K562 (cell line): ENCODE data around the gene SLC5A10. TPM values are rescaled to one million over a fixed set of nuclear protein-coding genes. Genes with fewer than 3 reads are reported as not detected.

Experiments used
- ATAC-seq: fragments of 200-7000 bp; cut with Tn5 transposase; 3 replicates; pipeline ENCODE4 v1.9.1; 2020; ENCODE audit warnings: moderate library complexity
- BruUV-seq: library from RNA; stranded (reverse); fragments of 400-500 nt; replicated peaks from 2 replicates; lab custom pipeline; 2021; lab: Mats Ljungman, UMichigan
- CTCF ChIA-PET: fragments of 300-600 bp; formaldehyde crosslinking; extraction: SDS; loops from one replicate; lab custom pipeline; 2021; ENCODE audit warnings: low intra/inter-chr PET ratio; lab: Yijun Ruan, JAX
- POLR2A ChIA-PET: fragments of 300-600, 350-650 bp; sonication (Branson Sonifier 250); formaldehyde crosslinking; extraction: SDS; loops from one replicate; lab custom pipeline; 2021; ENCODE audit warnings: antibody characterized with exemption, inconsistent platforms; lab: Yijun Ruan, JAX
- DNase-seq, 4 experiments: peaks; one replicate each; pipeline versions ENCODE4 v3.0.0 to v3.0.0-alpha.2; 2011 to 2018; ENCODE audit warnings: low spot score in 3 of 4, mixed read lengths in 3 of 4; ENCODE audit errors: extremely low read depth in 1 of 4
- FAIRE-seq: peaks from 2 replicates; lab custom pipeline; 2011; peaks lifted over from hg19 to GRCh38; lab: Jason Lieb, UNC
- H2AFZ ChIP-seq: 2 replicates; pipeline ENCODE4 v1.6.0; 2011; ENCODE audit warnings: low read depth, low read length, control low read depth, inconsistent platforms
- H3K27ac ChIP-seq: fragments of 200-600 bp; 3 replicates; pipeline ENCODE4 v1.8.0; 2011; ENCODE audit warnings: low read depth, mild to moderate bottlenecking, control low read depth, inconsistent platforms, low read length, moderate library complexity, mixed read lengths; ENCODE audit errors: extremely low read depth
- H3K27me3 ChIP-seq, 2 experiments: fragments of 300-600 bp in 1 of 2; 2 replicates in 1 of 2; 3 replicates in 1 of 2; pipeline versions ENCODE4 v1.6.0 to v1.8.0; 2011; ENCODE audit warnings: inconsistent platforms in 2 of 2, low read length in 2 of 2, mild to moderate bottlenecking in 1 of 2, mixed read lengths in 1 of 2, moderate library complexity in 1 of 2; ENCODE audit not compliant: control insufficient read depth in 2 of 2, insufficient read depth in 2 of 2
- H3K36me3 ChIP-seq: fragments of 300-600 bp; 3 replicates; pipeline ENCODE4 v1.8.0; 2011; ENCODE audit warnings: mild to moderate bottlenecking, low read length, inconsistent platforms; ENCODE audit not compliant: control insufficient read depth, insufficient read depth
- H3K4me1 ChIP-seq, 2 experiments: fragments of 200-600 bp in 1 of 2; replicated peaks in 1 of 2; 2 replicates in 1 of 2; 3 replicates in 1 of 2; pipeline versions ENCODE4 v1.5.1 to v1.8.0; 2011; ENCODE audit warnings: inconsistent platforms in 2 of 2, low read length in 2 of 2, mild to moderate bottlenecking in 1 of 2, mixed read lengths in 1 of 2, moderate library complexity in 1 of 2; ENCODE audit not compliant: control insufficient read depth in 2 of 2, insufficient read depth in 2 of 2
- H3K4me2 ChIP-seq: 2 replicates; pipeline ENCODE4 v1.6.1; 2011; ENCODE audit warnings: low read length, control low read depth, inconsistent platforms, mixed read lengths; ENCODE audit not compliant: insufficient read depth
- H3K4me3 ChIP-seq: fragments of 200-600 bp; sonication (generic), shearing (Covaris generic); 2 replicates; pipeline ENCODE4 v1.5.1; 2016; ENCODE audit warnings: control low read depth, inconsistent platforms
- H3K79me2 ChIP-seq: fragments of 200-600 bp; 3 replicates; pipeline ENCODE4 v1.8.0; 2011; ENCODE audit warnings: low read length, inconsistent platforms; ENCODE audit not compliant: control insufficient read depth, insufficient read depth
- H3K9ac ChIP-seq, 2 experiments: 2 replicates each; pipeline versions ENCODE4 v1.6.0 to v1.6.1; 2011; ENCODE audit warnings: low read depth in 2 of 2, low read length in 2 of 2, control low read depth in 1 of 2, inconsistent platforms in 1 of 2, mild to moderate bottlenecking in 1 of 2, mixed read lengths in 1 of 2; ENCODE audit not compliant: insufficient read depth in 1 of 2
- H3K9me1 ChIP-seq: one replicate; pipeline ENCODE4 v1.6.0; 2011; ENCODE audit warnings: inconsistent platforms, mild to moderate bottlenecking, low read length, moderate library complexity; ENCODE audit not compliant: control insufficient read depth, insufficient read depth
- H3K9me3 ChIP-seq: replicated peaks from 2 replicates; pipeline ENCODE4 v1.5.1; 2011; ENCODE audit warnings: low read depth, low read length, inconsistent platforms; ENCODE audit not compliant: control insufficient read depth, insufficient read depth
- H4K20me1 ChIP-seq: replicated peaks from 2 replicates; pipeline ENCODE4 v1.6.1; 2011; ENCODE audit warnings: low read length, inconsistent platforms, mixed read lengths; ENCODE audit not compliant: control insufficient read depth, insufficient read depth
- ERF ChIP-seq: fragments of 450-650 bp; formaldehyde crosslinking; IDR thresholded peaks from 2 replicates; pipeline ENCODE4 v1.4.0; 2020; ENCODE audit warnings: mild to moderate bottlenecking, mixed read lengths
- HMGXB4 ChIP-seq: sonication (generic); formaldehyde crosslinking; IDR thresholded peaks from 2 replicates; pipeline ENCODE4 v1.8.1; 2023; ENCODE audit warnings: mild to moderate bottlenecking, missing genetic modification reagents
- MCM2 ChIP-seq: fragments of 450-650 bp; IDR thresholded peaks from 2 replicates; pipeline ENCODE4 v1.6.1; 2017; ENCODE audit warnings: low read depth, mild to moderate bottlenecking
- MNT ChIP-seq, 2 experiments: fragments of 450-650 bp; conservative IDR thresholded peaks; 2 replicates each; pipeline ENCODE4 v1.6.1; 2017; ENCODE audit warnings: mild to moderate bottlenecking in 2 of 2, moderate library complexity in 2 of 2
- ZNF699 ChIP-seq: fragments of 250-450 bp; sonication (Bioruptor Pico); IDR thresholded peaks from 2 replicates; pipeline ENCODE4 v1.8.0; 2021; ENCODE audit warnings: mild to moderate bottlenecking, moderate library complexity; ENCODE audit not compliant: insufficient replicate concordance
- WGBS: fragments of 100-300 bp; shearing (Covaris generic); methylation state at CpG from one replicate; pipeline ENCODE4 v1.1.6; 2016; ENCODE audit warnings: low coverage, mixed read lengths; ENCODE audit not compliant: insufficient coverage; ENCODE audit errors: missing lambda C conversion rate; 5-methylcytosine and 5-hydroxymethylcytosine counted together
- in situ Hi-C: fragments of 300-500 bp; cut with MboI; formaldehyde crosslinking; loops from 4 replicates; pipeline ENCODE4 v1.15.0; 2018; ENCODE audit warnings: inconsistent platforms, mixed read lengths
- intact Hi-C: fragments of 100-400 bp; cut with micrococcal nuclease; formaldehyde crosslinking; loops from 2 replicates; pipeline ENCODE4 v1.14.2; 2022
- polyA plus RNA-seq, 8 experiments: library from polyadenylated mRNA; depleted of rRNA in 4 of 8; stranded (reverse) in 5 of 8; unstranded in 3 of 8; fragments of >200 nt; fragmentation: Nextera tagmentation in 2 of 8; fragmentation: Illumina TruSeq in 1 of 8; extraction: Ambion mirVana in 2 of 8; extraction: Trizol in 1 of 8; gene quantifications; 2 replicates each; pipeline versions ENCODE4 v1.2.1 to v1.2.3, GENCODE V29; 2011 to 2014; ENCODE audit warnings: inconsistent platforms in 1 of 8, missing spikeins in 1 of 8
- total RNA-seq, 7 experiments: library from RNA; depleted of rRNA in 6 of 7; stranded (reverse); fragments of >200 nt in 6 of 7; fragmentation: Illumina TruSeq in 2 of 7; extraction: Trizol in 2 of 7; gene quantifications; 2 replicates each; pipeline versions ENCODE4 v1.2.1 to v1.2.3, GENCODE V29; 2011 to 2021; ENCODE audit warnings: low replicate concordance in 1 of 7

SLC5A10 gene
- total and polyA plus RNA-seq, 9 of the 15 experiments (the other 6 are each of a cell fraction or from before 2014, with no cell fraction given): 0.03 to 0.09 (median 0.03) TPM; not detected in 5

- FAIRE-seq: no peak
- H3K4me1 ChIP-seq: peaks cover 0 to 28% of the 10 kb centered on the region in 2 experiments; a peak in 2 of 5 replicates
- no peak overlapping the region for H3K4me3 ChIP-seq
- H3K36me3 ChIP-seq: no peaks in the 10 kb centered on the region
- H3K27me3 ChIP-seq: no peaks in the 10 kb centered on the region
- H3K4me2 ChIP-seq: no peak overlapping the region
- no peak for DNase-seq
- H3K9me1 ChIP-seq: no peaks in the 10 kb centered on the region
- no peaks in the 10 kb centered on the region for H4K20me1 ChIP-seq
- H3K79me2 ChIP-seq: no peaks in the 10 kb centered on the region
- no peak overlapping the region for H3K9ac ChIP-seq
- 78% methylated on average over 1 of the region's 5 CpGs for WGBS
- no peak for TF ChIP-seq ERF (CRISPR knock-in tag)
- TF ChIP-seq MNT (conservative IDR thresholded peaks at IDR 0.05): no peak
- TF ChIP-seq MCM2: no peak
- no peak for TF ChIP-seq HMGXB4 (CRISPR knock-in tag)
- no peak for TF ChIP-seq ZNF699 (CRISPR knock-in tag)
- CTCF ChIA-PET: no interaction called here
- ATAC-seq: no peak
- no peak overlapping the region for H2AFZ ChIP-seq
- no peak overlapping the region for H3K27ac ChIP-seq
- BruUV-seq: no TSS peak
- intact Hi-C loops: loop anchor here (10.0 kb wide), 1 partner anchor 145 kb away; no protein-coding TSS in a partner anchor
- in situ Hi-C loops: loop anchor here (10.0 kb wide), 1 partner anchor 185 kb away; no protein-coding TSS in a partner anchor
- POLR2A ChIA-PET: no interaction called here
- no peaks in the 10 kb centered on the region for H3K9me3 ChIP-seq
Measured at GRCh38 chr17:18959845-18960240, 7.9 kb downstream of the SLC5A10 start.
